Left renal pelvis (tissue), 4 donors: ENCODE data around the gene HGFAC. TPM values are rescaled to one million over a fixed set of nuclear protein-coding genes. Genes with fewer than 3 reads are reported as not detected.
"Not testable (repeated sequence)": the region's sequence is repeated elsewhere in the genome, so short reads cannot be mapped to it uniquely, and the experiment has no call there.

Source experiments
- DNase-seq, 4 donors: peaks; one replicate each; pipeline ENCODE4 v3.0.0-alpha.2; 2013; ENCODE audit warnings: low read depth in 4 of 4, low spot score in 3 of 4
- polyA plus RNA-seq, 4 donors: library from polyadenylated mRNA; unstranded; fragments of 120-200 nt; gene quantifications; one replicate each; pipeline ENCODE4 v1.2.1, GENCODE V29; 2013; ENCODE audit not compliant: insufficient read length in 4 of 4

Gene HGFAC
- polyA plus RNA-seq, 4 donors: 1.1 to 3.2 (median 1.3) TPM

- DNase-seq: not testable (repeated sequence)
Observed at GRCh38 chr4:3459156-3459555, 17.4 kb downstream of the HGFAC start.

- DNase-seq: no peak
Observed at GRCh38 chr4:3460926-3461325, 19.2 kb downstream of the HGFAC start.

GRCh38 chr4:3461515-3462291 is 19.9 kb downstream of the HGFAC start:
- no peak for DNase-seq

DNA sequence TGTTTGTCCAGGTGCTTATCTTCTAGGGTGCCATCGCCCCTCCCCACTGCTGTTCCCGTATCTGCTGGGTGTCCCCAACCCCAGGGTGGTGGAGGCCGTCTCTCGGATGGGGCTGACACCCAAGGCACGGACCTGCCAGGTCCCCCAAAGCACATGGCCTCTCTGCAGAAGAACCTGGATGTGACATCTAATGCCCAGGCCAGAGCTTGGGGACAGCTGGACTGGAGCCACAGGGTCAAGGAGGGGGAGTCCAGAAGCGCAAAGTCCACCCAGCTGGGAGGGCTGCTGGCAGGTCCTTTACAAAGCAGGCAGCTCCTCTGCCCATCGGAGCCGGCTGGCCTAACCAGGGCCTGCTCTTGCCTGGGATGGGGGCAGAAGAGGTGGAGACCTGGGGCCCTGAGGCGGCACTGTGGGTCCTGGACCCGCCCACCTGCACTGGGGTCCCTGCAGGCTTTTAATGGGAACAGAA is 20.6 kb downstream of the HGFAC start:
- DNase-seq: no peak

GRCh38 chr4:3462790-3463415 is 21.1 kb downstream of the HGFAC start, which contains the start of gene DOK7:
TSS of gene DOK7 (plus strand) at chr4:3463306. CDS start at chr4:3463376, 70 bp downstream.
- no peak for DNase-seq

DNA sequence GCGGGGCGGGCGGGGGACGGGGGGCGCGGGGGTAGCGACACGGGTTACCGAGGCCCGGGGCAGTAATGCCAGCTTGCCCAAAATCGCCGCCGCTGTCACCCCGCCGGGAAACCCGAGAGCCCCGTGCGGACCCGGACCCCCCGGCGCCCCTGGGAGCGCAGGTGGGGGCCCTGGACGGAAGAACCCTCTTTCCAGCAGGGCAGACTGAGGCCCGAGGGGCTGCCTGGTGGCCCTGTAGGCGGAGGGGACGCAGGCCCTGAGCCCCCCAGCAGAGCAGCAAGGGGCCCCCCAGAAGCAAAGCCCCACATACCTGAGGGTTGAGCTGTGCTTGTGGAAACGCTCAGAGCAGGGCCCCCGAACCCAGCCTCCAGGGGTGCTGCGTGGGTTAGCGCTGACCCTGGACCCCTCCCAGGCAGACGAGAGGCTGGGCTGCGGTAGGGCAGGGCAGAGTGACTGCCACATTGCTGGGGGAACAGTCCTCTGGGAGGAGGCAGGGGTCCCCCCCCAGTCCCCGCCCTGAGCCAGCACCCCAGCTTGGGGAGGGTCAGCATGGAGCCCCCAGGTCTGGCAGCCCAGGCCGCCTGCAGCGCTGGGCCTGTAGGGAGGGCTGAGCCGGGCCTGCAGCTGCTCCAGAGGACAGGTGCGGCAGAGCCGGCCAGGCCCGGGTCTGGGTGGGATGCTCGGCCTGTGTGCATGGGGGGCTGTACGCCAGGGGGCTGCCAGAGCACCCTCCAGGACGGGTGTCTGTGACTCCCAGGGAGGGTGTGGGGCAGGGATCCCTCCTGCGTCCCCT is 22.0 kb downstream of the HGFAC start:
- DNase-seq: no peak

- no peak for DNase-seq
Observed at GRCh38 chr4:3464349-3464905, 22.7 kb downstream of the HGFAC start.

DNA sequence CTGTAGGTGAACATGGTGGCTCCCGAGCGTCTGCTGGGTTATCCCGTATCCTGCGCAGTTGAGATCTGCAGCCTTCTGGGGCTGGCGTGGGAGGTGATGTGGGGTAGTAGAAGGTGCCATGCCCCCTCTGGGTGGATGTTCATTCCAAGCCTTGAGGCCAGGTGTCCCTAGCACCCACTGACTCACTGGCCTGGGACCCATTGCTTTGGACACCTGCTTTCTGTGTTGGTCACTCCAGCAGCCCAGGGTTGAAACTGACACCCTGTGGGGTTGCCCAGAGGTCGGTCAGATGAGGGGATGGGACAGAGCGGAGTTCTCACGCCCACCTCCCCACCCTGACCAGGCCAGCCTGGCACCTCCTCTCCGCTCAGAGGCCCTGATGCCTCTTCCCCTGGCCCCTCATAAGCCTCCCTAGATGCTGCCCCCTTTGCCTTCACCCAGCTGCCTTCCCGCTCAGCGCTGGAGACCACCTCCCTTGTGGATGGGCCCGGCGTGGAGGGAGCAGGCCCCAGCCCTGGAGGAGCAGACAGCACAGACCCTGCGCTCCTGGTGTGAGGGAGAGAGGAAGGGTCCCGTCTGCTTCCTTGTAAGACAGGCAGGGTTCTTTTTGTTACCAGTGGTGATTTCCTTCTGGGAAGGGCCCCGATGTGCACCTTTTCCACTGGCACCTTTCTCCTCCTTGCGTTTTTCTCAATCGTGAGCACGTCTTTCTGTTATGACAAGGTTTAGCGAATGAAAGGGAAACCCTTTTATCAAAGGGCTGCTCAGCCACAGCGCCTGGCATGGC is 23.3 kb downstream of the HGFAC start:
- no peak for DNase-seq

DNA sequence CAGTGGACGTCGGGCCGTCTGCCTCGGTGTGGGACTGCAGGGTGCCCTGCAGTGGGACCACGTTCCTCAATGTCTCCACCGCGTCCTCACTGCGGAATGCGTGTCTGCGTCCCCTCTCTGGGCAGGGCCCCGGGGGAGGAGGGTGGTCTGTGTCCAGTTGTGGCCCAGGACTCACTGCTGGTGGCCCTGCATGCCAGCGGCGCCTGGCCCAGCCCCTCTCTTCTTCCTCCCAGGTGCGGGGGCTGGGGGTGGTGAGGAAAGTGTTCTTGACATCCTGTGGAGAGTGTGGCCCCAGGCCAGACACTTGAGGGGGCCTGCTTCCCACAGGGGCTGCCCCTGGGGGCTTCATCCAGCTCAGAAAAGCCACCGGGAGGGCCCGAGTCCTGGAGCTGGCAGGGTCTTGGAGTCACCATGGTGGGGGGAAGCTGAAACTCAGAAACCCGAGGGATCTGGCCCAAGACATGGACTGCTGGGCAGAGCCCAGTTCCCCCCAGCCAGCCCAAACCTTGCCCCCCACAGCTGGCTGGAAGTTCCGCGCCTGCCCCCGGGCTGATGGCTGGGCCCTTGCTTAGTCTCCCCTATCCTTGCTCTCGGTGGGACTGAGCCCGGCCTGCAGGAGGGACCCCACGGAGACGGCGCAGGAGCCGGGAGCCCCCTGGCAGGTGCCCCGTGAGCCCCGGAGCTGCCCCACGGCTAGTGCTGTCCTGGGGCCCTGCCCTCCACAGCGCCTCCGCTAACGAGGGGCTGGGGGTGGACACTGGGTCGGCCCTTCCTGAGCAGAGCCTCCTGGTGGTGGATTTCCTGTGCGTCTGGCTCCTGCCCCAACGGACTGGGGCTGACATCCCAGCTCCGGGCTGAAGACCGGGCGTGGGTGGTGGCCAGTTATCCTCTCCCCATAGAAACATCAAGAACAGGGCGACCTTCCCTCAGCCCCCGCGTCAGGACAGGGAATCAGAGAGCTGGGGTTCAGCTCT is 24.2 kb downstream of the HGFAC start:
- DNase-seq: no peak

DNA sequence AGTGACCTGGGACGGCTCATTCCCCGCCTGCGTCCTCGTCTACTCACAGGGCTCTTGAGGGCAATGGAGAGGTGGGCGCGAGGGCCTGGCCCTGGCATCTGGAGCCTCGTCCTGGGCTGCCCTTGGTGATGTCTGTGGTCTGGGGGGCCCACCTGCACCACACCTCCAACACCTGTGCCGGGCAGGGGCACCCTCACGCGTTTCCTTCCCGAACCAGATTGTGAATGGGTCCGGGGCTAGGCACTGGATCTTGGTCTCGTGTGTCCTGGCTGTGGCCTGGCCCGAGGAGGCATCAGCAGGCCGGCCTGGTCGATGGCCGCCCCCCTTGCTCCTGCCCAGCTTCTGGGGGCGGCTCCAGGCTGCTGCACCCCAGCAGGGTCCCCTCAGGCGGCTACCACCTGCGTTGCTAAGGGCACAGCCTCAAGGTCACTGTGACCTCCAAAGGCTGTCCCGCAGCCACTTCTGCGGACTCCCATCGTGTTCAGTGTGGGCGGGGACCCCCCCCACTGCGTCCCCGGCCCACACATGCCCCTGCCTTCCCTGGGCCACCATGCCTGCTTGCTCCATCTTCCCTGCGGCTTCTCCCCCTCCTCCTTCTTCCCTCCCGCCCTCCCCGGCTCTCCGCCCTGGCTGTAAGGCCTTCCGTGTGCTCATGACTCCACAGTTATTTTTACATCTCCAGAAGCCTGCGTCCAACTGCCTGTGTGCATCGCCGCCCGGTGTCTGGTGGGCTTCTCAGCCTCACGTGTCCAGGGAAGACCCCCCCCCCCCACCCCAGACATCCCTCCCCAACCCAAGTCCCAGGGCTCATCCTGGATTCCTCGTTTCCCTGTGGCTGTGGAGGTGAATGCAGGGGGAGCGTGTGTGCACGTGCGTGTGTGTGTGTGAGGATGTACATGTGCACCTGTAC is 25.2 kb downstream of the HGFAC start:
- DNase-seq: no peak

DNA sequence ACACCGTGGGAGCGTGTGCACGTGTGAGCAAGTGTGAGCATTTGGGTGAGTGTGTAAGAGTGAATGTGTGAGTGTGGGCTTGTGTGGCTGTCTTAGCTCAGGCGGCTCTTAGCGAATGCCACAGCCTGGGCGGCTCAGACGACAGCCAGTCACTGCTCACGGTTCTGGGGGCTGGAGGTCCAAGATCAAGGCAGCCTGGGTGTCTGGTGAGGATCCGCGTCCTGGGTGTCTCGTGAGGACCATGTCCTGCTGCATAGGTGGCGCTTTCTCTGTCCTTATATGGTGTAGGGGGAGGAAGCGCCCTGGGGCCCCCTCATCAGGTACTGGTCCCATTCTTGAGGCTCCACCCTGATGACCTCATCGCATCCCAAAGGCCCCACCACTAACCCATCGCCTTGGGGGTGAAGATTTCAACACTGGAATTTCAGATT is 25.8 kb downstream of the HGFAC start:
- DNase-seq: no peak

DNA sequence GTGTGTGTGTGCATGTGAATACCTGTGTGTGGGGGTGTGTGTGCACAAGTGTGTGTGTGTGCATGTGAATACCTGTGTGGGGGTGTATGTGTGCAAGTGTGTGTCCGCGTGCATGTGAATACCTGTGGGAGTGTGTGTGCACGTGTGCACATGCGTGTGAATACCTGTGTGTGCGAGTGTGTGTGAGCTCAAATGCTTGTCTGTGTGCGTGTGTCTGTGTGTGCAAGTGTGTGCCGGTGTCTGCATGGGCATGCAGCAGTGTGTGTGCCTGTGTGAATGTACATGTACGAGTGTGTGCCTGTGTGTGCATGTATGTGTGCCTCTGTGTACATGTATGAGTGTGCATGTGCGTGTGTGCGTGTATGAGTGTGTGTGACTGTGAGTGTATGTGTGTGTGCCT is 26.4 kb downstream of the HGFAC start:
- no peak for DNase-seq

GRCh38 chr4:3468804-3469203 is 27.0 kb downstream of the HGFAC start:
- DNase-seq: no peak

- DNase-seq: no peak
Observed at GRCh38 chr4:3469386-3470243, 27.8 kb downstream of the HGFAC start.

GRCh38 chr4:3470244-3471097 is 28.7 kb downstream of the HGFAC start:
- no peak for DNase-seq

DNA sequence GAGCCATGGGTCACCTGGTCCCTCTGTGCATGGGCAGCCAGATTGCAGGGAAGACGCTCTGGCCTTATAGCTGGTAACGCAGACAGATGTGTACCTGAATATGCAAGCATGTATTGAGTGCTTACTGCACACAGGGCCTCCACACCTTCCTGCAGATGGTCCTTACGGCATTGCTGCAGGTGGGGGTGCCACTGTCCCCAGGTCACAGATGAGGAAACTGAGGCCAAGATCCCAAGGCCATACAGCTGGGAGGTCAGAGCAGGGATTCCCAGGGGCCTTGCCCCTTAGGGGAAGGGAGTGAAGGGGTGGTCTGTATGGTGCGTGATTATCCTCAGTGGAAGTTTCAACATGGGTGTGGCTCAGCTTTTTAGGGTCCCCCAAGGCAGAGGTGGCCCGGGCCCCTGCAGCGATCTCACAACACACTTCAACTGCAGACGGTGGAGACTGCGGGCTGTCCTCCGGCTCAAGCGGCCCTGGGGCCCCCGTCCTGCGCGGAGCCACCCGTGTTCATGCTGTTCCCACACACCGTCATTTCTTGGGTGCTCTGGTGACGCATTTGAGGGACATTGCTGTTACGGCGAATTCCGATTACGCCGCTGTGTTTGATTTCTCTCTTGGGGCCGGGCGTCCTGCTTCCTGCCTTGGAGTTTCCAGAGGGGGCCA is 29.5 kb downstream of the HGFAC start:
- no peak for DNase-seq
